ENCODE measurements around the gene CCDC154.

GRCh38 chr16:1437606-1438005 is 6.8 kb downstream of the CCDC154 start:
- TF ChIP-seq CTCF (IDR thresholded peaks at IDR 0.05 in 2 of 3, conservative IDR thresholded peaks at IDR 0.05 in 1 of 3; ENCODE audit: insufficient read depth in 2 of 3, low read depth in 1 of 3, low read length in 3 of 3) (no peak), HMG20A (CRISPR knock-in tag; conservative IDR thresholded peaks at IDR 0.05) (no peak), ZBTB8A (IDR thresholded peaks at IDR 0.05; ENCODE audit: partially characterized antibody) (no peak), TCF15 (CRISPR knock-in tag; IDR thresholded peaks at IDR 0.05) (no peak), REST (IDR thresholded peaks at IDR 0.05; ENCODE audit: borderline replicate concordance) (no peak), REST (CRISPR knock-in tag; IDR thresholded peaks at IDR 0.05; ENCODE audit: low read depth) (no peak), ZBTB17 (CRISPR knock-in tag; IDR thresholded peaks at IDR 0.05) (no peak), SP1 (CRISPR knock-in tag; IDR thresholded peaks at IDR 0.05) (no peak), PKNOX1 (IDR thresholded peaks at IDR 0.05) (no peak)
